ENCODE measurements around the gene KITLG. TPM values are rescaled to one million over a fixed set of nuclear protein-coding genes. Genes with fewer than 3 reads are reported as not detected.

The KITLG gene
- total RNA-seq, 1 donor from 2014 or later, result 77.5 TPM

DNA sequence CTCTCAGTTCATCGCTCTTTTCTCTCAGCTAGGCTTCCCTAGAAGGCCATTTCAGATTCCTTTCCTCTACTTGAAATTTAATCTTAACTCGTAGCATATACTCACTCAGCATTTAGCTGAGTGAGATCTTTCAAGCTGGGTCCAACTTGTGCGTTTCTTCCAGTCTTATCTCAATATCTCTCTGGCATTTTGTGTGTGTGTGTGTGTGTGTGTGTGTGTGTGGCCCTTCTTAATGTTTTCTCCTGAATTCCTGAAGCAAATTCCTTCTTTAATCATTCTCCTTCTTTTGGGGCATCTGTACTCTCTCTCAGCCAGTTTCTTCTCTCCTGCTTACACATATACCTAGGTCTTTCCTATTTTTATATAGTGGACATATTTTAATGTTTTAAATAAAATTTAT is 129.1 kb downstream of the KITLG start:
- no peak for ATAC-seq
- Histone ChIP-seq H3K36me3 (no peaks in the 10 kb centered on the region), H3K9me3 (no peaks in the 10 kb centered on the region), H3K27me3 (ENCODE audit: low read depth) (no peaks in the 10 kb centered on the region), H3K4me1 (no peaks in the 10 kb centered on the region), H3K27ac (no peak overlapping the region), H3K4me3 (no peak overlapping the region)
- intact Hi-C loops (cut with DNase I), result no loop called here
- TF ChIP-seq, protein P1, sequence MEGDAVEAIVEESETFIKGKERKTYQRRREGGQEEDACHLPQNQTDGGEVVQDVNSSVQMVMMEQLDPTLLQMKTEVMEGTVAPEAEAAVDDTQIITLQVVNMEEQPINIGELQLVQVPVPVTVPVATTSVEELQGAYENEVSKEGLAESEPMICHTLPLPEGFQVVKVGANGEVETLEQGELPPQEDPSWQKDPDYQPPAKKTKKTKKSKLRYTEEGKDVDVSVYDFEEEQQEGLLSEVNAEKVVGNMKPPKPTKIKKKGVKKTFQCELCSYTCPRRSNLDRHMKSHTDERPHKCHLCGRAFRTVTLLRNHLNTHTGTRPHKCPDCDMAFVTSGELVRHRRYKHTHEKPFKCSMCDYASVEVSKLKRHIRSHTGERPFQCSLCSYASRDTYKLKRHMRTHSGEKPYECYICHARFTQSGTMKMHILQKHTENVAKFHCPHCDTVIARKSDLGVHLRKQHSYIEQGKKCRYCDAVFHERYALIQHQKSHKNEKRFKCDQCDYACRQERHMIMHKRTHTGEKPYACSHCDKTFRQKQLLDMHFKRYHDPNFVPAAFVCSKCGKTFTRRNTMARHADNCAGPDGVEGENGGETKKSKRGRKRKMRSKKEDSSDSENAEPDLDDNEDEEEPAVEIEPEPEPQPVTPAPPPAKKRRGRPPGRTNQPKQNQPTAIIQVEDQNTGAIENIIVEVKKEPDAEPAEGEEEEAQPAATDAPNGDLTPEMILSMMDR (IDR thresholded peaks at IDR 0.05), result no peak
- DNase-seq, result no peak

DNA sequence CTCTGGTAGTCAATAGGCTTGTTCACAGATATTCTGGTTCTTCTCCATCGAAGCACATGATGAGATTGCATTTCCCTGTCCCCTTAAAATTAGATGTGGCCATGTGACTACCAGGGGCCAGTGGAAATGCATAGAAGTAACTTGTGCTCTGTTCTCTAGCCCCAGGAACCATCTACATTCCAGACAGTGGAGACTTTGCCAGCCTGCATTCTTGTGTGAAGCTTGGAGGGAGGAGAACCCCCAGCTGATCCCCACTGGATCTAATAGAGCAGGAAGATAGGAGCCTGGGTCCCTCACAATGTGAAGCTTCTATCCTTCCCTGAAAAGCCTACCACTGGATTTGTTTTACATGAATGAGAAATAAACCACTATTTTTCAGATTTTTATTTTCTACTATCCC is 130.1 kb downstream of the KITLG start:
- no peak overlapping the region for H3K4me3 ChIP-seq
- no peak overlapping the region for H3K27ac ChIP-seq
- no peaks in the 10 kb centered on the region for H3K27me3 ChIP-seq (ENCODE audit: low read depth)
- no peak for DNase-seq
- TF ChIP-seq, protein P1 (IDR thresholded peaks at IDR 0.05), result no peak
- intact Hi-C loops (cut with DNase I), result no loop called here
- H3K4me1 ChIP-seq, result no peaks in the 10 kb centered on the region
- H3K36me3 ChIP-seq, result no peaks in the 10 kb centered on the region
- no peaks in the 10 kb centered on the region for H3K9me3 ChIP-seq
- no peak for ATAC-seq

DNA sequence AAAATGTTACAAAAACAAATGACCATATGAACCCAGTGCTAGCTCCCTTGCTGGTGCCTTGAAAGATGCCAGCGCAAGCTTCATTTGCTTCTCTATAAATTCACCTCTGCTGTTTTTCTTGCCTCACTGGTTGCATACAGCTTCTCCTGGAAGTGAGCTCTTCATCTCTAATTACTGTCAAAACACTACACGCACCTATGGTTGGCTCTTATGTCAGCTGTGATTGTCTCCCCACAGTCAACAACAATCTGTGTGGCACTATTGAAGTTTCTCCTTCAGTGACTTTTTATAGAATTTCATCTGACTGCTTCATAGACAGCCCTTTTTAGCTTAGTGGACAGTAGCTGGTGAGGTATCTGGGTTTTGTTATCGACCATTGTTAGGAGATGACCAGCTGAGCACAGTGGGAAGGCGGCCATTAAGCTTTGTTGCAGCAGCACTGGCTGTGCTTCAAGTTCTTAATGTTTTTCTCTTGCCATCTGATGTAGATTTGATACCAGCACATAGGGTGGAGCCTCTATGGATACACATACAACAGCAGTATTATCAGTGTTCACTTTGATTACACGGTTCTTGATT is 131.8 kb downstream of the KITLG start:
- TF ChIP-seq, protein P1 (IDR thresholded peaks at IDR 0.05), result no peak
- Histone ChIP-seq H3K36me3 (no peaks in the 10 kb centered on the region), H3K4me1 (no peaks in the 10 kb centered on the region), H3K9me3 (no peaks in the 10 kb centered on the region), H3K27ac (no peak overlapping the region), H3K27me3 (ENCODE audit: low read depth) (no peaks in the 10 kb centered on the region), H3K4me3 (no peak overlapping the region)
- no peak for ATAC-seq
- no peak for DNase-seq
- intact Hi-C loops (cut with DNase I), result no loop called here

DNA sequence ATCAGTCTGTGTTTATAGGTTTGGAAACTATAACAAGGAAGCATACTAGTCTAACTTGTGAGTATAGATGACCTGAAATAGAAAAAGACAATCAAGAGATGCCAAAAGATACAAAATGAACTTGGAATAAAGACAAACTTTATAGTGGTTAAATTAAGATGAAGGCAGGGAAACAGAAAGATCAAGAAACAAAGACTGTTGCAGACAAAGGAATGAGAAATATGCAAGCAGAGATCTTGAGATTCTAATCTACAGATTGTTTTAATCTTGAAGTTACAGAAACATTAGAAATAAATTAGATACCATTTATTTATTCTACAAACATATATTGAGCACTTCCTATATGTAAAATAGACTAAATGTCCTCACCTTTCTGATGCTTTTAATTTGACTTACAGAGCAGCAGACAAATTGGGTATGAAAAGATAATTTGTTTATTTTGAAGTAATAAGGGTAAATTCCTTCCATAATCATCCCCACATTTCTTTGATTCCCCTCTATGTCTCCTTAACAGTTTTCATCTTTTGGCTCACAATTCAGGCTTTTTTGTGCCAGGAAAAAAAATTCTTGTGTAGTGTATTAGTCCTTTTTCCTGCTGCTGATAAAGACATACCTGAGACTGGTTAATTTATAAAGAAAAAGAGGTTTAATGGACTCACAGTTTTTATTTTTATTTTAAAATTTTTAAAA is 134.4 kb downstream of the KITLG start:
- H3K36me3 ChIP-seq, result no peaks in the 10 kb centered on the region
- DNase-seq (no peak), ATAC-seq (no peak)
- intact Hi-C loops (cut with DNase I), result no loop called here
- no peaks in the 10 kb centered on the region for H3K27me3 ChIP-seq (ENCODE audit: low read depth)
- H3K4me3 ChIP-seq, result no peak overlapping the region
- no peaks in the 10 kb centered on the region for H3K4me1 ChIP-seq
- TF ChIP-seq, protein P1 (IDR thresholded peaks at IDR 0.05), result no peak
- H3K9me3 ChIP-seq, result peaks cover 6% of the 10 kb centered on the region
- no peak overlapping the region for H3K27ac ChIP-seq

DNA sequence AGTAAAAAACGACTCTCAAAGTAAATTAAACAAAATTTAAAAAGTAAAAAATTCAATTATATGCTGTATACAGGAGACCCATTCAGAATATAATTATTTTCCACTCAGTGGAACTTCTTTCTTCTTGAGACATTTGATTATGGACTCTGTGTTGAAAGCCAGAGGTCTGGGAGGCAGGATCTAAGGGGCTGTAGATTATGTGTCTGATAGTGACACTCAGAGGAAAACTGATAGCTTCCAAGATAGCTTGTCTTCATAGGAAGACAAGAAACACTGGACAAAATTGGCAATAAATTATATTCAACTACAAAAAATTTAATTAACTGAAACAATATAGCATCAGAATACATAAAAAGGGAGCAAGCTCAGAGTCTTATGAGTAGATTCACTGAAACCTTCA is 135.8 kb downstream of the KITLG start:
- H3K36me3 ChIP-seq, result no peaks in the 10 kb centered on the region
- no peaks in the 10 kb centered on the region for H3K4me1 ChIP-seq
- peaks cover 6% of the 10 kb centered on the region for H3K9me3 ChIP-seq
- no peaks in the 10 kb centered on the region for H3K27me3 ChIP-seq (ENCODE audit: low read depth)
- no peak overlapping the region for H3K27ac ChIP-seq
- no peak overlapping the region for H3K4me3 ChIP-seq
- TF ChIP-seq, protein P1 (IDR thresholded peaks at IDR 0.05), result no peak
- DNase-seq, result no peak
- intact Hi-C loops (cut with DNase I), result no loop called here
- no peak for ATAC-seq

All from lower lobe of right lung (tissue), 2 donors.